Measurements from ENCODE around the gene APBB2.

DNA sequence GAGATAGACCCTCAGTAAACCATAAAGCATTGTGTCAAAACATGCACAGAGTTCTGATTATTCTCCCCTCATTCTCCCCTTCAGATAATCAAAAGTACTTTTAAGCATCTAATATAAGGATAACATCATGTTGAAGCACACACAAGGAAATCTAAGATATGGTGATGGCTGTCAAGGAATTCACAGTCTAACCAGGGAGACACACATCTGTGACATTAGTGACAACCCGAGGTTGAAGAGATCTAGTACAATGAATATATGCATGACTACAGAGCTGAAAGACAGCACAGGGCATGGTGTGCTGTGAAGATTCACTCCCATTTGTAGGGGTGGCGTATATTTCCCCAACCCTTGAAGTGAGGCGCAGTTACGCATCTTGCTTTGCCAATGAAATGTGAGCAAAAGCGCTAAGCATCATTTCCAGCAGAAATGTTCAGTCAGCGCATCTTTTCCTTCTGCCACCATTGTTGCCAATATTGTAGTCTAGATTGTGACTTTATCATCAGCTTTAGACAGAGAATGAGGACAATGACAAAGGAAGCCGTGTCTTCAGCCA is 342.6 kb downstream of the APBB2 start:
- TF ChIP-seq NBN (IDR thresholded peaks at IDR 0.05): no peak
- TF ChIP-seq, protein P1, sequence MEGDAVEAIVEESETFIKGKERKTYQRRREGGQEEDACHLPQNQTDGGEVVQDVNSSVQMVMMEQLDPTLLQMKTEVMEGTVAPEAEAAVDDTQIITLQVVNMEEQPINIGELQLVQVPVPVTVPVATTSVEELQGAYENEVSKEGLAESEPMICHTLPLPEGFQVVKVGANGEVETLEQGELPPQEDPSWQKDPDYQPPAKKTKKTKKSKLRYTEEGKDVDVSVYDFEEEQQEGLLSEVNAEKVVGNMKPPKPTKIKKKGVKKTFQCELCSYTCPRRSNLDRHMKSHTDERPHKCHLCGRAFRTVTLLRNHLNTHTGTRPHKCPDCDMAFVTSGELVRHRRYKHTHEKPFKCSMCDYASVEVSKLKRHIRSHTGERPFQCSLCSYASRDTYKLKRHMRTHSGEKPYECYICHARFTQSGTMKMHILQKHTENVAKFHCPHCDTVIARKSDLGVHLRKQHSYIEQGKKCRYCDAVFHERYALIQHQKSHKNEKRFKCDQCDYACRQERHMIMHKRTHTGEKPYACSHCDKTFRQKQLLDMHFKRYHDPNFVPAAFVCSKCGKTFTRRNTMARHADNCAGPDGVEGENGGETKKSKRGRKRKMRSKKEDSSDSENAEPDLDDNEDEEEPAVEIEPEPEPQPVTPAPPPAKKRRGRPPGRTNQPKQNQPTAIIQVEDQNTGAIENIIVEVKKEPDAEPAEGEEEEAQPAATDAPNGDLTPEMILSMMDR (IDR thresholded peaks at IDR 0.05 in 2 of 3, conservative IDR thresholded peaks at IDR 0.05 in 1 of 3; ENCODE audit: control insufficient read depth in 2 of 3, extremely low read depth in 1 of 3, insufficient read depth in 1 of 3, low read depth in 3 of 3, low read length in 3 of 3): no peak
